Endodermal cell (in vitro differentiated cells): ENCODE measurements around the gene COL26A1. TPM values are rescaled to one million over a fixed set of nuclear protein-coding genes. Genes with fewer than 3 reads are reported as not detected.

Experiments used
- DNase-seq: peaks from one replicate; pipeline ENCODE4 v3.0.0-alpha.2; 2017
- H3K27ac ChIP-seq: 2 replicates; pipeline ENCODE4 v1.5.1; 2013; ENCODE audit warnings: mild to moderate bottlenecking, low read depth, low read length, moderate library complexity
- H3K27me3 ChIP-seq: 2 replicates; pipeline ENCODE4 v1.6.1; 2013; ENCODE audit warnings: mild to moderate bottlenecking, low read length, moderate library complexity; ENCODE audit not compliant: insufficient read depth, control insufficient read depth, poor library complexity, severe bottlenecking
- H3K36me3 ChIP-seq: 2 replicates; pipeline ENCODE4 v1.7.0; 2013; ENCODE audit warnings: mild to moderate bottlenecking, low read length, moderate library complexity; ENCODE audit not compliant: control insufficient read depth, insufficient read depth
- H3K4me1 ChIP-seq: one replicate; pipeline ENCODE4 v1.7.0; 2013; ENCODE audit warnings: low read length; ENCODE audit not compliant: control insufficient read depth, insufficient read depth
- H3K4me3 ChIP-seq: 2 replicates; pipeline ENCODE4 v1.5.1; 2013; ENCODE audit warnings: mild to moderate bottlenecking, low read length, moderate library complexity
- H3K9ac ChIP-seq: 2 replicates; pipeline ENCODE4 v1.6.1; 2013; ENCODE audit warnings: mild to moderate bottlenecking, low read length, moderate library complexity; ENCODE audit not compliant: poor library complexity, severe bottlenecking; ENCODE audit errors: extremely low read depth
- H3K9me3 ChIP-seq: 2 replicates; pipeline ENCODE4 v1.6.1; 2013; ENCODE audit warnings: mild to moderate bottlenecking, low read length, moderate library complexity; ENCODE audit not compliant: control insufficient read depth
- H3K27ac Mint-ChIP-seq: 2 replicates; pipeline ENCODE4 v1.8.0; 2020; ENCODE audit warnings: mixed read lengths
- H3K27me3 Mint-ChIP-seq: 2 replicates; pipeline ENCODE4 v1.8.0; 2021; ENCODE audit warnings: mild to moderate bottlenecking, mixed read lengths; ENCODE audit not compliant: insufficient read depth
- H3K36me3 Mint-ChIP-seq: 2 replicates; pipeline ENCODE4 v1.8.0; 2020; ENCODE audit warnings: low read depth, mixed read lengths
- H3K4me1 Mint-ChIP-seq: 2 replicates; pipeline ENCODE4 v1.8.0; 2020; ENCODE audit warnings: mixed read lengths
- H3K4me3 Mint-ChIP-seq: 2 replicates; pipeline ENCODE4 v1.8.0; 2020; ENCODE audit warnings: mild to moderate bottlenecking, moderate library complexity, mixed read lengths
- H3K9me3 Mint-ChIP-seq: 2 replicates; pipeline ENCODE4 v1.8.0; 2020; ENCODE audit warnings: mild to moderate bottlenecking, mixed read lengths
- WGBS, 2 experiments: methylation state at CpG; one replicate each; pipeline versions ENCODE4 v1.1.5 to v1.1.7; 2013; ENCODE audit warnings: missing lambda C conversion rate in 2 of 2, mixed read lengths in 1 of 2; ENCODE audit not compliant: insufficient coverage in 1 of 2, insufficient read length in 1 of 2; 5-methylcytosine and 5-hydroxymethylcytosine counted together
- total RNA-seq, 2 donors: library from RNA; stranded (reverse); fragmentation: NEBNext Ultra II Directional in 1 of 2; extraction: Animal tissue kit (Norgen Biotek cat#: 25700) in 1 of 2; gene quantifications; 2 replicates in 1 of 2; 3 replicates in 1 of 2; pipeline ENCODE4 v1.2.1, GENCODE V29; 2021
- TF ChIP-seq, protein P1 (sequence below): fragments of 200-600 bp; sonication (generic); conservative IDR thresholded peaks from 2 replicates; pipeline ENCODE4 v1.5.0; 2021; ENCODE audit warnings: antibody characterized with exemption, mild to moderate bottlenecking

Gene COL26A1
- total RNA-seq, 2 donors from 2014 or later = 41.2 to 47.0 TPM

DNA sequence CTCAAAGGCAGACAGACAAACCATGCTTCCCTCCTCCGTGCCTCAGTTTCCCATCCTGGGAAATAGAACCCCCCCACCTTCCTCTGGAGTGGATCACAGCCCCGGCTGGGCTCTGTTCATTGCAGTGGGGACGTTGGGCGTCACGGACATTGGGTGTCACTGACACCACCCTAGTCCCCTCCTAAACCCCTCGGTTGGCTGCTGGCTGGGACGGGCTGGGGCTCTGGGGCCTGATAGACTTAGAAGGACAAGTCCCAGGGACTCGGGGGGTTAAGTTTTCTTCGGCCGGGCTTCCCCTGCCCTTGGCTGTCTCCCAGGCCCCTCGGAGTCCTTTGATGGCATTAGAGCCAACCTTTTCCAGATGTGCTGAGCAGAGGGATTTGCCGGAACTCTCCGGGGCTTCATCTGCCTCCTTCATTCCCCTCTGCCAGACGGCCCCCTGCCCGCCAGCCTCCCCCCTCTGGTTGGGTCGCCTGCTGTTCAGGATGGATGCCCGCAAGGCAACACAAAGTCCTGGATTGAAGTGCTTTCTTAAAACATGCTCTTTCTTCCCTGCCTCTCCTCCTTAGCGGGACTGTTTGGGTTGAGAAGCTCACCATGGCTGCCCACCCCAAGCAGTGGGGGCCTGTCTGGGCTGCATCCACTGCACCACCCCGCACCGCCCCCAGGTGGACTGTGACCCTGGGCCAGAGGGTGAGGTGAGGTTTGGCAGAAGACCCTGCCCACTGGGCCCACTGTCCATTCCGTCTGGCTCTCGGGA, 73.0 kb downstream of the COL26A1 start:
- Mint-ChIP-seq H3K27me3 (no peaks in the 10 kb centered on the region), H3K4me1 (peaks cover 5% of the 10 kb centered on the region), H3K36me3 (peaks cover 6% of the 10 kb centered on the region), H3K27ac (peak overlapping the region; percentile 75), H3K9me3 (no peaks in the 10 kb centered on the region), H3K4me3 (no peak overlapping the region)
- WGBS, 2 experiments = 70 to 84% methylated on average over 17 to 22 of the region's 22 CpGs
- H3K9ac ChIP-seq = no peak overlapping the region
- H3K4me1 ChIP-seq = no peaks in the 10 kb centered on the region
- DNase-seq = peak; percentile 77
- H3K27ac ChIP-seq = peak overlapping the region; percentile 38
- H3K9me3 ChIP-seq = no peaks in the 10 kb centered on the region
- no peaks in the 10 kb centered on the region for H3K36me3 ChIP-seq
- TF ChIP-seq, protein P1, sequence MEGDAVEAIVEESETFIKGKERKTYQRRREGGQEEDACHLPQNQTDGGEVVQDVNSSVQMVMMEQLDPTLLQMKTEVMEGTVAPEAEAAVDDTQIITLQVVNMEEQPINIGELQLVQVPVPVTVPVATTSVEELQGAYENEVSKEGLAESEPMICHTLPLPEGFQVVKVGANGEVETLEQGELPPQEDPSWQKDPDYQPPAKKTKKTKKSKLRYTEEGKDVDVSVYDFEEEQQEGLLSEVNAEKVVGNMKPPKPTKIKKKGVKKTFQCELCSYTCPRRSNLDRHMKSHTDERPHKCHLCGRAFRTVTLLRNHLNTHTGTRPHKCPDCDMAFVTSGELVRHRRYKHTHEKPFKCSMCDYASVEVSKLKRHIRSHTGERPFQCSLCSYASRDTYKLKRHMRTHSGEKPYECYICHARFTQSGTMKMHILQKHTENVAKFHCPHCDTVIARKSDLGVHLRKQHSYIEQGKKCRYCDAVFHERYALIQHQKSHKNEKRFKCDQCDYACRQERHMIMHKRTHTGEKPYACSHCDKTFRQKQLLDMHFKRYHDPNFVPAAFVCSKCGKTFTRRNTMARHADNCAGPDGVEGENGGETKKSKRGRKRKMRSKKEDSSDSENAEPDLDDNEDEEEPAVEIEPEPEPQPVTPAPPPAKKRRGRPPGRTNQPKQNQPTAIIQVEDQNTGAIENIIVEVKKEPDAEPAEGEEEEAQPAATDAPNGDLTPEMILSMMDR = peak; percentile 59
- H3K4me3 ChIP-seq = no peak overlapping the region
- no peaks in the 10 kb centered on the region for H3K27me3 ChIP-seq

DNA sequence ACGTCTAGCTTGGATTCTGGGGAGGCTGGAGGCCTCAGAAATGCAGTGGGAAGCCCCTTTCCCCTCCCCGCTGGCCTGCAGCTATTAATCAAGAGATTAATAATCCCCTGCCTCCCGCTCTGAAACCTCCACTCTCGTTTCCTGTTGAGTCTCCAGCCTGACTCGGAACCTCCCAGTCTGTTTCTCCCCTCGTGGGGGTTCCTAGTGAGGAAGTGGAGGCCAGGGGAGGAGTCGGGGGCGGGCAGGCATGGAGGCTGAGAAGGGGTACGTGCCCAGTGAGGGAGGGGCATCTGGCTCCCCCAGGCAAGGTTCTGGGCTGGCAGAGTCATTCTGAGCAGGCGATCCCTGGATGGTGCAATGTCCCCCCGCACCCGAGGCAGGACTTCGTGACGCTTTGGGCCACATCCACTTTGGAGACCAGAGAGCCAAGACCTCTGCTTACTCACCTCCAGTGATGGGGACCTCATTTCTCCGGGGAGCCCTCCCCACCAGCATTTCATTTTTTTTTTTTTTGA, 73.6 kb downstream of the COL26A1 start:
- no peaks in the 10 kb centered on the region for H3K4me1 ChIP-seq
- H3K27ac ChIP-seq = peak overlapping the region; percentile 38
- H3K9me3 ChIP-seq = no peaks in the 10 kb centered on the region
- H3K36me3 ChIP-seq = no peaks in the 10 kb centered on the region
- no peak overlapping the region for H3K9ac ChIP-seq
- 90 to 95% methylated on average over 9 to 15 of the region's 15 CpGs for WGBS, 2 experiments
- H3K4me3 ChIP-seq = no peak overlapping the region
- Mint-ChIP-seq H3K4me3 (no peak overlapping the region), H3K27ac (no peak overlapping the region), H3K27me3 (no peaks in the 10 kb centered on the region), H3K4me1 (peaks cover 5% of the 10 kb centered on the region), H3K36me3 (peaks cover 6% of the 10 kb centered on the region), H3K9me3 (no peaks in the 10 kb centered on the region)
- TF ChIP-seq, protein P1 = peak; percentile 9
- no peaks in the 10 kb centered on the region for H3K27me3 ChIP-seq
- DNase-seq = peak; percentile 58

DNA sequence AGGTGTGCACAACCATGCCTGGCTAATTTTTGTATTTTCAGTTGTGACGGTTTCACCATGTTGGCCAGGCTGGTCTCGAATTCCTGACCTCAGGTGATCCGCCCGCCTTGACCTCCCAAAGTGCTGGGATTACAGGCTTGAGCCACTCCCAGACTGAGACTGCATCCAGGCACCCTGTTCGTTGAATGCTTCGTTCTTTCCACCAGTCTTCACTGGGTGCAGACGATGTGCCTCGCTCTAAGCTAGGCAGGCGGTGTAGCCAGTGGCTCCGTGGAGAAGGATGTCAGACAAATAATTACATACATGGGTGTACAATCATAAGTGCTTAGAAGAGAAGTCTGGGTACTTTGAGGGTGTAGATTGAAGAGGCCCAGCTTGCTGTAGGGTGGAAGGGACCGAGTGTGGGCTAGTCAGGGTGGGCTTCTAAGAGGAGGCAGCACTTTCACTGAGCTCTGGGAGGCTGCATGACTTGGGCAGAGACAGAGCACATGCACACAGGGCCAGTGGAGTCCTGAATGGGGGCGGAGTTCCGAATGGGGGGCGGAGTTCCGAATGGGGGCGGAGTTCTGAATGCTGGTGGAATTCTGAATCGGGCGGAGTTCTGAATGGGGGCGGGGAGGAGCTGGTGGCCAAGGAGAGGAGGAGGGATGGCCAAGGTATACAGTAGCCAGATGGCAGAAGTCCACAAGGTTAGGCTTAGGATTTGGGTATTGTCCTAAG, 74.3 kb downstream of the COL26A1 start:
- Histone ChIP-seq H3K27ac (no peak overlapping the region), H3K4me3 (no peak overlapping the region), H3K9ac (no peak overlapping the region), H3K4me1 (no peaks in the 10 kb centered on the region), H3K36me3 (no peaks in the 10 kb centered on the region), H3K9me3 (no peaks in the 10 kb centered on the region), H3K27me3 (no peaks in the 10 kb centered on the region)
- DNase-seq = peak; percentile 96
- Mint-ChIP-seq H3K36me3 (peaks cover 6% of the 10 kb centered on the region), H3K9me3 (no peaks in the 10 kb centered on the region), H3K4me3 (no peak overlapping the region), H3K27me3 (no peaks in the 10 kb centered on the region), H3K27ac (peak overlapping the region; percentile 64), H3K4me1 (peaks cover 5% of the 10 kb centered on the region)
- WGBS, 2 experiments = 75 to 85% methylated on average over 12 to 19 of the region's 19 CpGs
- TF ChIP-seq, protein P1 = no peak
